GM18909 (cell line): ENCODE data around the gene FRMPD2.
"Not testable (repeated sequence)": the region's sequence is repeated elsewhere in the genome, so short reads cannot be mapped to it uniquely, and the experiment has no call there.

Source experiments
- ATAC-seq: cut with Tn5 transposase; IDR thresholded peaks from one replicate; pipeline ENCODE4 v1.9.1; 2021; ENCODE audit warnings: mild to moderate bottlenecking; ENCODE audit not compliant: unreplicated experiment, poor library complexity

FRMPD2 gene

DNA sequence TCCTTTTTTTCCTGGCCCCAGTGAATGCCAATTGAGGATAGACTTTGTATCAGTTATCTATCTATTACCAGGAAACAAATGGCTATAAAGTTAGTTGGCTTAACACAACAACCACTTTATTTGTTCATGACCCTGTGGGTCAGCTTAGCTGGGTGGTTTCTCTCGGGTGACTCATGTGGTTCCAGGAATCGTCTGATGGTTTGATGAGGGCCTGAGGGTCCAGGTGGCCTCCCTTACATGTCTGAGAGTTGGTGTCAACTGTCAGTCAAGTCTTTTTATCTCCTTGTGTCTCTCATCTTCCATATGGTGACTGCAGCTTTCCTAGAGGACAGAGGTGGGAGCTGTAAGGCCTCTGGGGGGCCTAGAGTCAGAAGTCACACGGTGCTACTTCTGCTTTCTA, 16.7 kb upstream of the FRMPD2 start:
- no peak for ATAC-seq

DNA sequence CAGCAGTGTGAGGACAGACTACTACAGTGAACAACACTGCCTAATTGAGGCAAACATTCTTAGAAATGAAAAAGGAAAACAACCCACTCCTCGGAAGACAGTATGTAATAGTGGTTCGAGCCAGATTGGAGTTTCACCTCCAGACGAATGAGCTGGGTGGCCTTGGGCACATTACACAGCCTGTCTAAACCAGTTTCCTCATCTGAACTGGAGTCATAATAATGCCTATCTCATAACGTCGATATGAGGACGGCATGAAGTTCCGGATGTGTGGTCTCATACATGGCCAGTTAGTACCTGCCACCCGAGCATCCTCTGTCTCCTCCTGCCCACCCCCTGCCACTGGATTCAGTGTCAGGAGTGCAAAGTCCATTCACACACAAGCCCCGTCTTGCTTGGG, 15.8 kb upstream of the FRMPD2 start:
- no peak for ATAC-seq

DNA sequence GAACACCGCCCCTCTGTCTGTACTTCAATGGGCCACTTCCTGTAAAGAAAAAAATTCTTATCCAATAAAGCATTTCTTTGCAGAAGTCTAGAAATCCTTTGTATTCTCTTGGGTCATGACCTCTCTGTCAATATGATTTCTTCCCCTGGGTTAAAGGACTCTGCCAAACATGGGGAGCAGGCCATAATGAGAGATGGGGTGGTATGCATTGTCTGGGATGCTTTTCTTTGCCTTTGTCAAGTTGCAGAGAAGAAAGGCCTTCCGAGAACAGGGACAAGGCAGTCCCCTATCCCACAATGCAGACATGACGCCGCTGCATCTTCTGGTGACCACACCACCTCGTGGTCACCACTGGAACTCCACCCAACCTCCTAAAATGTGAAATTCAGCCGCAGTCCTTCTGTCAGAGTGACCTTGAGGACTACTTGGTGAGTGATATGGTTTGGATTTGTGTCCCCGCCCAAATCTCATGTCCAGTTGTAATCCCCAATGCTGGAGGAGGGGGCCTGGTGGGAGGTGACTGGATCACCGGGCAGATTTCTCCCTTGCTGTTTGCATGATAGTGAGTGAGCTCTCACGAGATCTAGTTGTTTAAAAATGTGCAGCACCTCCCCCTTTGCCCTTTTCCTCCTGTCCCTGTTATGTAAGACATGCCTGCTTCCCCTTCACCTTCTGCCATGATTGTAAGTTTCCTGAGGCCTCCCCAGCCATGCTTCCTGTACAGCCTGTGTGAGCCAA, 15.2 kb upstream of the FRMPD2 start:
- peak; percentile 58 for ATAC-seq

DNA sequence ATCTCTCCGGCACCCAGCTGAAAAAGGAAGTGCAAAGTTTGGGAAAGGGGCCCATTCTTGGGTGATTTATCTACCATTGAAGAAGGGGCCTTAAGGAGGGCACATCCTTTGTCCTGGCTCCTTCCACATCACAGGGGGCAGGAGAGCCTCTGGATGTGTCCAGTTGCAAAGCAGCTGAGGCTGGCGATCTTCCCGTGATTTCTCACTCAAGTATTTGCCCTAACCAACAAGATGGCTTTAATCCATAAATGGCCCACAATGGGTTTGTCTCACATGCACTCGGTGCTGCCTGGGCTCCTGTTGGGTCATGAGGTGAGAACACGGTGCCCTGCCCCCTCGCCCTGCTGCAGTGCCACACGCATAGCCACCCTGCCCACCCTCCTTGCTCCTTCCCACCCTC, 14.2 kb upstream of the FRMPD2 start:
- no peak for ATAC-seq

GRCh38 chr10:48287417-48288391, 13.2 kb upstream of the FRMPD2 start:
- peak; percentile 62 for ATAC-seq

GRCh38 chr10:48286356-48286755, 11.9 kb upstream of the FRMPD2 start:
- no peak for ATAC-seq

GRCh38 chr10:48285710-48286109, 11.2 kb upstream of the FRMPD2 start:
- no peak for ATAC-seq

DNA sequence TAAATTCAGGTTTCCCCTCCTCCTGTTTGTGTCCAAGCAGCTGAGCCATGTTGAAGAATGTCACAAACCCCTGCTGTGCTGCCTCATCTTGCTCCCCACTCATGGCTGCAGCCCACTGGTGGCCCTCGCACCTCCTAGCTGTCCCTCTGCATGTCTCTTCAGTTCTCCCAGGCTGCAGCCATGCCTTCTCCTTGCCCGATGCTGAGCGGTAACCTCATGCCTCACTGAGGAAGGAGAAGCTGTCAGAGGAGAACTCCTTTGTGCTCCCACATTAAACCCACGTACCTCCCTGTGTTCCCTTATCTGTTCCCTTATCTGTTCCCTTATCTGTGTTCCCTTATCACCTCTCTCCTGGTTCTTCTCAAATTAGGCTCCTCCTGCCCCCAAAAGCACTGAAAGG, 10.3 kb upstream of the FRMPD2 start:
- ATAC-seq, result no peak

DNA sequence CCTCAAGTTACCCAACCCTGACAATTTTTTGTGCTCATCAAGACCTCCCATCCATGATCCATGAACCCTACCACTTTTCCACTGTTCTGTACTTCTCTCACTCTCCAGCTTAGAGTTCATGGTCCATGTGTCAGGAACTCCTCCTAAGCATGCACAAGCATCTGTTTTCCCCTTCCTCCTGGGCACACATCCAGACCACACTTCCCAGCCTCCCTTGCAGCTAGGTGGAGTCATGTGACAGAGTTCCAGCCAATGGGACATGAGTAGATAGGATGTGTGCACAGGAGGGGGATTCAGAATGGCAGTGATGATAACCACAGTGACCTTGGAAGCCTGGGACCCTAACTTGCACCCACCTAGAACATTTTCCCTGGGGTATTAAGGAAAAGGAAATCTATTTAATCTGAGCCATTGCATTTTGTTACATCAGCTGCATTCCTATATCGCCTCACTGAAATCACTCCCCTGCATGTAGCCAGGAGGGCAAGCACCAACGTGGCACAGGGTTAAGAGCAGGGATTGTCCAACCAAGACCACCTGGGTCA, 9.6 kb upstream of the FRMPD2 start:
- no peak for ATAC-seq

DNA sequence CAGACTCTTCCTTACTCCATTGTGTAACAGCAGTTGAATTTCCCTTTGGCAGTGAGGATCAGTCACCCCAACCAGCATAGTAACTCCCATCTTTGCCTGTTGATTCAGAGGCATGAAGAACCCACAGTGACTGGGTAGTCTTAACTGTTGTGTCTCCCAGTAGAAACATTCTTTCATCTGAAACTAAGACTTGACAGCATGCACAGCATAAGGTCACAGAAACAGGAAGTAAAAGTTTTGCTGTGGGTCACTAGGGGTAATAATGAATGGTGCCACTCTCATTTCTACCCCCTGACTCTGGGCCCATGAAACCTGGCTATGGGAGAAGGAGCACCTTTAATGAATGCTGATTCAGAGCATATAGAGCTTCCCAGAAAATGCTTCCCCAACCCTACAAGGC, 8.3 kb upstream of the FRMPD2 start:
- peak; percentile 73 for ATAC-seq

GRCh38 chr10:48281697-48282096, 7.2 kb upstream of the FRMPD2 start:
- not testable (repeated sequence) for ATAC-seq

GRCh38 chr10:48279081-48279751, 4.7 kb upstream of the FRMPD2 start:
- ATAC-seq, result peak; percentile 87

DNA sequence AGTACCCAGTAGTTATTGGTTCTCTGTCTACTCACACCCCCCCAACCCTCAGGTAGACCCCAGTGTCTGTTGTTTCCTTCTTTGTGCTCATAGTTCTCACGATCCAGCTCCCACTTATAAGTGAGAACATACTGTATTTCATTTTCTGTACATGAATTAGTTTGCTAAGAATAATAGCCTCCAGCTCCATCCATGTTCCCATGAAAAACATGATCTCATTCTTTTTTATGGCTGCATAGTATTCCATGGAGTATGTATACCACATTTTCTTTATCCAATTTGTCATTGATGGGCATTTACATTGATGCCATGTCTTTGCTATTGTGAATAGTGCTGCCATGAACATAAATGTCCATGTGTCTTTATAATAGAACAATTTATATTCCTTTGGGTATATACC, 2.6 kb upstream of the FRMPD2 start:
- no peak for ATAC-seq

DNA sequence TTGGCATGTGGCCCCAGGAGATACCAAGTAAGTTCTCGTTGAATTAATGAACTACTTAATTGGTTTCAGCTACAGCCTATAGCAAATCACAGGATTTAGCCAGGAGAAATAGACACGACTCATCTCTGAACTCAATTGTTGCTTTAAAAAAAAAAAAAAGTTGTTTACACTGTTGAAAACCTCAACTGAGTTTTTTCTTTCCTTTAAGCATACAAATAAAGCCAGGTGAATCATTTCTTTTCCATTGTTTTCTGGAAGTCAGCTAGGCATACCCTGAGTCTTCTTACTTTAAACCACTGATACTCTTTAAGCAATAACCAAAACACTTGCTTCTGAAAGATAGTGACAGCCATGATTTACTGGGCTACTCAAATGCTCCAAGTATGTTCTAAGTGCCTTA, 755 bp downstream of the FRMPD2 start:
- ATAC-seq, result no peak

DNA sequence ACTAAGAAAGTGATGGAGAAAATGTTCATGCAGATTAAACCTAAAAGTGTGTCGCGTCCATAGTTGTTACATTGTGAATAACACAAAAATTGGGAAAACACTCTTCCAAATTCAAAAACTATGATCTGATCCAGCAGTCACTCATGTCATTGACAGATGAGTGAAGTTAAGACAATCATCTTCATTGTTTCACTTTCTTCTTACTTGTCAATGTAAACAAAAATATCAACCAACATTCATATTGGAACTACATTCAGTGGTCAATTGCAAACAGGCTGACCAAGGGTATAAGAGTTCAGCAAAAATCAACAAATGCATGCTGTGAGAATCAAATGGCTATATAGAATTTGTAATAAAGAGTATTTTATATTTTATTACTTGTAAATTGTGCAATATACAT, 1.8 kb downstream of the FRMPD2 start:
- no peak for ATAC-seq

- ATAC-seq, result no peak
Observed at GRCh38 chr10:48271047-48271730, 3.3 kb downstream of the FRMPD2 start.

GRCh38 chr10:48266528-48266927, 8.0 kb downstream of the FRMPD2 start:
- no peak for ATAC-seq

DNA sequence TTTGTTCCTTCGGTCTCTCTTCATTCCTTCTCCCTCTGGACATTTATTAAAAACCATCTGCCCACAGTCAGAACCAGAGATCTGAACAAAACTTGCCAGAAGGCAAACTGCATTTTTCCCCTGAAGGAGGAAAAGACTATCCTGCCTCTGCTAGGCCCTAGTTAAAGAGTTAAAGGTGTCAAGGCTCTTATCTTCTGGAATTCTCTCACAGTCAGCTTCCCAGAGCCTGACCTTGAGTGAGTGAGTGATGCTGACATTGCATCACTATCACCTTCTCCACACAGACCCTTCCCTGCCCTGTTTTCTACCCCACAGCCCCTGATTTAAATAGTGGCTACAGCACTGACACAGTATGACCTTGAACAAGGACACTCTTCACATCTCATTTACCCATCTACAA, 16.4 kb downstream of the FRMPD2 start:
- no peak for ATAC-seq

DNA sequence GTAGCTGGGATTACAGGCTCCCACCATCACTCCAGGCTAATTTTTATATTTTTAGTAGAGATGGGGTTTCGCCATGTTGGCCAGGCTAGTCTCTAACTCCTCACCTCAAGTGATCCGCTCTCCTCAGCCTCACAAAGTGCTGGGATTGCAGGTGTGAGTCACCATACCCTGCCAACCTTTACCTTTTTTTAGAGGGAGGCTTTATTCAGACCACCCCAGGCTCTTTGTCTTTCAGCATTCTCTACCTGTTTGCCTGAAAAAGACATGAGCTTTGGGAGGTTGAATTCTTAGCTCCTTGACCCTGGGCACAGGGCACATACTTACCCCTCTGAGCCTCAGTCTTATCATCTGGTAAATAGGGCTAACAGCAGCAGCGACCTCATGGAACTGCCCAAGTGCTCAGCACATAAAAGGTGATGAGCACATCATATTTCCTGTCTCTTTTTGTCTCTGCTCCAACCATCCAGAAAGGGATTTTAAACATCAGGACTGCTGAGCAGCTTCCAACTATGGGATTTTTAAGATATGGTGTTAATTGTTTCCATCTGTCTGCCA, 17.0 kb downstream of the FRMPD2 start:
- ATAC-seq, result no peak

- ATAC-seq, result no peak
Observed at GRCh38 chr10:48255722-48256121, 18.8 kb downstream of the FRMPD2 start.
